Measurements from ENCODE around the gene PRCD.

- TF ChIP-seq, protein P1, sequence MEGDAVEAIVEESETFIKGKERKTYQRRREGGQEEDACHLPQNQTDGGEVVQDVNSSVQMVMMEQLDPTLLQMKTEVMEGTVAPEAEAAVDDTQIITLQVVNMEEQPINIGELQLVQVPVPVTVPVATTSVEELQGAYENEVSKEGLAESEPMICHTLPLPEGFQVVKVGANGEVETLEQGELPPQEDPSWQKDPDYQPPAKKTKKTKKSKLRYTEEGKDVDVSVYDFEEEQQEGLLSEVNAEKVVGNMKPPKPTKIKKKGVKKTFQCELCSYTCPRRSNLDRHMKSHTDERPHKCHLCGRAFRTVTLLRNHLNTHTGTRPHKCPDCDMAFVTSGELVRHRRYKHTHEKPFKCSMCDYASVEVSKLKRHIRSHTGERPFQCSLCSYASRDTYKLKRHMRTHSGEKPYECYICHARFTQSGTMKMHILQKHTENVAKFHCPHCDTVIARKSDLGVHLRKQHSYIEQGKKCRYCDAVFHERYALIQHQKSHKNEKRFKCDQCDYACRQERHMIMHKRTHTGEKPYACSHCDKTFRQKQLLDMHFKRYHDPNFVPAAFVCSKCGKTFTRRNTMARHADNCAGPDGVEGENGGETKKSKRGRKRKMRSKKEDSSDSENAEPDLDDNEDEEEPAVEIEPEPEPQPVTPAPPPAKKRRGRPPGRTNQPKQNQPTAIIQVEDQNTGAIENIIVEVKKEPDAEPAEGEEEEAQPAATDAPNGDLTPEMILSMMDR (IDR thresholded peaks at IDR 0.05; ENCODE audit: borderline replicate concordance, extremely low read depth, low read length, poor library complexity, severe bottlenecking): no peak
- no peak for TF ChIP-seq EZH2 (IDR thresholded peaks at IDR 0.05; ENCODE audit: borderline replicate concordance, low read depth, low read length, severe bottlenecking)
Measured at GRCh38 chr17:76542984-76543383, 3.1 kb downstream of the PRCD start.

Data from DND-41 (cell line).